ENCODE data around the gene ADARB2.

The ADARB2 gene

DNA sequence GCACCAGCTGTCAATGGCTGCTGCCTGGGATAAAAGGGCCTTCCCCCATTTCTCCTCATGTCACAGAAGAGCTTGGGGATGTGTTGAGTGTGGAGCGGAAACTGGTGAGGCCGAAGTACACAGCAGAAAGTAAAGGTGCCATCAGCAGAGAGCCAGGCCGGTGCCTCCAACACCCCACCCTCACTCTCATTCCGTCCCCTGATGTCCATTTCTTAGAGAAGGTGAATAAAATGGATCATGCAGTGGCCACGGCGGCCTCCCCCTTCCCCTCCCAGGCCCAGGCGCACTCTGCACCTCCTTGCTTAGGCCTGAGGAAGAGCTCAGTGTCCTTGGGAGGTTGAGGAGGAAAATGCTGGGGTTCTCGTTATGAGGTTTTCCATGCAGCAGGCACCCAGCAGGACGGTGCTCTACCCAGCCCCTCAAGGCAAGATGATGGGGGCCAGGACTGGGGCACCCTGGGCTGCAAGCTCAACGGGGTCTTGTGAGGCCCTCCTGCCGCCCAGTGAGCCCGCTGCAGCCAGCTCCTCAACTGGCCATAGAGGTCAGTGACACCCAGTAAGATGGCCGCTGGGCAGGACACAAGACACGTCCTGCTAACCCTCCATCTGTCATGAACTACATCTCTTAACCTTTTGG is 163.9 kb downstream of the ADARB2 start:
- DNase-seq (ENCODE audit: low read depth in 1 of 2, low spot score in 1 of 2) = no peak

- no peak for DNase-seq (ENCODE audit: low read depth in 1 of 2, low spot score in 1 of 2)
Measured at GRCh38 chr10:1572519-1573333, 164.6 kb downstream of the ADARB2 start.

- DNase-seq (ENCODE audit: low read depth in 1 of 2, low spot score in 1 of 2) = no peak
Measured at GRCh38 chr10:1571587-1572237, 165.6 kb downstream of the ADARB2 start.

GRCh38 chr10:1570416-1571051 is 166.8 kb downstream of the ADARB2 start:
- DNase-seq (ENCODE audit: low read depth in 1 of 2, low spot score in 1 of 2) = no peak

DNA sequence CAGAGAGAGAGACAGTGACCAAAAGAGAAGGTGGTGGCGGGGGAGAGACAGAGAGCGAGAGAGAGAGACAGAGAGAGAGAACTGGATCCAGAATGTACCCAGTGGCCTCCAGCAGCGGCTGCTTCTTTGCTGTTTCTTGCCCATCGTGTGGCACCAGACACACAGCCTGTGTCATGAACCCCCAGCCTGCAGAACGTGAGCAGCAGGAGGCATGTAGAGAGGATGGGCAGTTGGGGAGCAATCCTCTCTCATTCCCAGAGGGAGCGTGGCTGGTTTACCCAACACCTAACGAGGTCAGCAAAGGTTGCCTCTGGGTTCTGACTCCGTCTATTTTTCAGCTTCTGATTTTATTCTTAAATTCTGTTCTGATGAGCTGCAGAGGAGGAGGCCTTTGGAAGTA is 168.1 kb downstream of the ADARB2 start:
- no peak for DNase-seq (ENCODE audit: low read depth in 1 of 2, low spot score in 1 of 2)

DNA sequence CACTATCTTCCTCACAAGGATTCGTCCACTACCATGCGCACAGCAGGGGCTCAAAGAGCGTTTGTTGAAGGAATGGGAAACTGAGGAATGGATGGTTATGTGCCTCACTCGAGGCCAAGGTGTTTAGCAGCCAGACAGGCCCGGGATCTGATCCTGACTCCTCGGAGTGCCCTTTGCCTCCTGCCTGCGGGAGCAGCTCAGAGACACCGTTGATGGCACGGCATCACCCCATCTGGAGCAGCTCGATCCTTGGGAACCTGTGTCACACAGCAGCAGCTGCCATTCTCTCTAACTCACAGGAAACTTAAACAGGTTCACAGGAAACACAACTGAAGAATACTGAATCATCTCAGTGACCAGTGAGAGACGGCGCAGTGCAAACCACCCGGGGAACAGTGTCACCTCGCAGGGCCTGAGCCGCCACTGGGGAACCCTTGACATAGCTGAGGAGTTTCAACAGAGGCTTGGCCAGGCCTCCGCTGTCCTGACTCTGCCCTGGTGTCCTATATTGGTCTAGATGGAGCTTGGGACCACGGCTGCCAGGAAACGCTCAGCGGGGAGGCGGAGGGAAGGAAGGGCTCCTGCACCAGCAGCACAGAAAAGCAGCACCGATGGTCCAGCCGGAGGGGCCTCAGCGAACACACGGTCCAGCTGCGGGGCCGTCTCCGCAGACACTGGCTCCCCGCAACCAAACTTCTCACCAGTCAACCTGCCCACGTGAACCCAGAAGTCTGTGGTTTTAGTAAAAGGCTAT is 169.4 kb downstream of the ADARB2 start:
- DNase-seq (ENCODE audit: low read depth in 1 of 2, low spot score in 1 of 2) = no peak

DNA sequence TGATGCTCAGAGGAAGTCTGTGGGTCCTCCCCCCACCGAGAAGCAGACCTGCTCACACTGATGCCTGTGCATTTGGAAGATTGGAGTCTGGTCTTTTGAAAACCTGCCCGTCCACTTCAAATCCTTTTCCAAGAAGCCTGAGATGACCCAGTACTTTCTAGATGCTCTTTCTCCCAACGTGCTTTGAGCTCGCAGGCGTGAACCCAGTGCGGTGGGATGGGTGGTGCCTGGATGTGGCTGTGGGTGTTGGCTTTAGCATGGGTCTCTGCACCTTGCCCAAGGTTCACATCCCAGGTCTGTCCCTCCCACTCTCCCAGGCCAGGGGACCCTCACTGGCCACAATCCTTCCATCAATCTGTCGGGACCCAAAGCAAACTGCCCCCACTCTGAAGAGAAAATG is 170.2 kb downstream of the ADARB2 start:
- DNase-seq (ENCODE audit: low read depth in 1 of 2, low spot score in 1 of 2) = no peak

DNA sequence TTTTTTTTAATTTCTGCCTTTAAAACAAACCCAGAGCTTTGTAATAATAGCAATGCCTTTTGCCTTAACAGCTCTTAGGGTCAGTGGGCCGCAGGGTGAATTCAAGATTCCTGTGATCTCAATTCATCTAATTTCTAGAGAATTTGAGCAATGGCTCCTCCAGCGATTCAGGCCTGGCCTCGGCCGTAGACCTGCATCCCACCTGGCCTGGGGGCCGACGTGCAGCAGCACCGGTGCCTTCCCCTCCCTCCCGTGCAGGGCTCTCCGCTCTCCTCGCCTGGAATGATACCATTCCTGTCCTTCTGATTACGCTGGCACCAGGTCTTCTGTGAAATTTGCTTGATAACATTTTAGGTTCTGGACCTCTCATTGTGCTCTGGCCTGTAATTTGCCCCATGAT is 172.5 kb downstream of the ADARB2 start:
- no peak for DNase-seq (ENCODE audit: low read depth in 1 of 2, low spot score in 1 of 2)

DNA sequence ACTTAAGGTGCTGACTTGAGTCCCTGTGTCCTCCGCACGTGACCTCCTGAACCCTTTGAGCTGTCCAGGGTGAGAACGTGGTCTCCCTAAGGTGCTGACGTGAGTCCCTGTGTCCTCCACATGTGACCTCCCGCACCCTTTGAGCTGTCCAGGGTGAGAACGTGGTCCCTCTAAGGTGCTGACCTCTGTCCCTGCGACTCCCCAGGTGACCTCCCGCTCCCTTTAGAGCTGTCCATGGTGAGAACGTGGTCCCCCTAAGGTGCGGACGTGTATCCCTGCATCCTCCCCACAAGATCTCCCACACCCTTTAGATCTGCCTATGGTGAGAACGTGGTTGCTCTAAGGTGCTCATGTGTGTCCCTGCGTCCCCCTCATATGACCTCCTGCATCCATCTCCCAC is 174.3 kb downstream of the ADARB2 start:
- DNase-seq (ENCODE audit: low read depth in 1 of 2, low spot score in 1 of 2) = no peak

GRCh38 chr10:1561731-1562337 is 175.5 kb downstream of the ADARB2 start:
- DNase-seq (ENCODE audit: low read depth in 1 of 2, low spot score in 1 of 2) = no peak

- DNase-seq (ENCODE audit: low read depth in 1 of 2, low spot score in 1 of 2) = no peak
Measured at GRCh38 chr10:1560535-1561192, 176.7 kb downstream of the ADARB2 start.

DNA sequence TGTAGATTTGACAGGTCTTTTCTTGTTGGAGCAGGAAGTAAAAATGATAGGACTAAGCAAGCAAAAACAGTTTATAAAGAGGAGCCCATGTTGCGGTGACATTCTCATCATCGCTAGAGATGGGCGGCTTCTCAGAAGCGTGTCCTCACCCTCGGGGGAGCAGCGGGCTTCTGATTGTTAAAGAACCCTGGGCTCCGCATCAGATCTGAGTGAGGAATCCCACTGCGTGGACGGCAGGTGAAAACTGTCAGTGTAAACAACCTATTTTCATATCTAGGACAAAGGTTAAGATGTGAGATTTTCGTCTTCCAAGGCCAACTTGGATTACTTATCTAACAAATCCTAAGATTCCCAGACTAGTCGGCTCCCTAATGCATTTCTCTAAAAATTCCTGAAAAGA is 177.6 kb downstream of the ADARB2 start:
- DNase-seq (ENCODE audit: low read depth in 1 of 2, low spot score in 1 of 2) = no peak

- DNase-seq (ENCODE audit: low read depth in 1 of 2, low spot score in 1 of 2) = no peak
Measured at GRCh38 chr10:1559311-1559710, 178.0 kb downstream of the ADARB2 start.

- DNase-seq (ENCODE audit: low read depth in 1 of 2, low spot score in 1 of 2) = no peak
Measured at GRCh38 chr10:1558906-1559305, 178.4 kb downstream of the ADARB2 start.

DNA sequence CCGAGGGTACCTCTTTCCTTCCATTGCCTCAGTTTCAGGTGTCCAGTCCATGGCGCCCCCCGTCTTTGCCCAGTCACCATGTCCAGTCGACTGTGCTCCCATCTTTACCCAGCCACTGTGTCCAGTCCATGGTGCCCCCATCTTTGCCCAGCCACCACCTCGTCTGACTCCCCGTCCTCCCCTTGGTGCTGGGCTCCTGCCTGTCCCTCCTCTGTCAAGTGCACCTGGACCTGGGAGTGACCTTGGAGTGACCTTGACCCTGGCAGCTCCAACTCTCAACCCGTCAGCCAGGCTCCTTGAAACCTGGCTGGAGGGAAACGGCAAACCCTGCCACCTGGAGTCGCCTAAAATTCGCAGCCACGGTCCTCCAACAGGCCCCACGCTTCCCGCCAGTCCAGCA is 180.2 kb downstream of the ADARB2 start:
- no peak for DNase-seq (ENCODE audit: low read depth in 1 of 2, low spot score in 1 of 2)

DNA sequence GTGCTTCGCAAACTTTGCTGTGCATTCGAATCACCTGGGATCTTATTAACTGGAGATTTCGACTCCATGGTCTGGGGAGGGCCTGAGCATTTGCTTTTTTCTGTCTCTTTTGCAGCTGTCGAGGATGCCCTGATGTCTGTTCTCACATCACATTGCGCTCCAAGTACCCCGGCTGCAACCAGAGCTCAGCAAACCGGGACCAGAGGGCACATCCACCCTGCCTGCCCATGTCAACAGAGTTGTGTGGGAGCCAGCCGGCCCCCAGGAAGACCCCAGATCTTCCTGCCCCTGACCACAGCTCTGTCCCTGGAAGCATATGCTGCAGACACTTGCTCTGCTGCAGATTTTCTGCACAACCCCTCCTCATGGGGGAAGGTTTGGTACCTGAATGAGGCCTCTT is 180.8 kb downstream of the ADARB2 start:
- DNase-seq (ENCODE audit: low read depth in 1 of 2, low spot score in 1 of 2) = no peak

GRCh38 chr10:1553951-1554350 is 183.4 kb downstream of the ADARB2 start:
- no peak for DNase-seq (ENCODE audit: low read depth in 1 of 2, low spot score in 1 of 2)

- DNase-seq (ENCODE audit: low read depth in 1 of 2, low spot score in 1 of 2) = no peak
Measured at GRCh38 chr10:1552881-1553670, 184.2 kb downstream of the ADARB2 start.

- DNase-seq (ENCODE audit: low read depth in 1 of 2, low spot score in 1 of 2) = no peak
Measured at GRCh38 chr10:1552406-1552805, 184.9 kb downstream of the ADARB2 start.

All from activated CD4-positive, alpha-beta T cell treated with anti-CD3 and anti-CD28 coated beads, Interleukin-2, amount 50 U/mL, for 24 hours (primary cell).